Activated CD4-positive, CD25-positive, alpha-beta regulatory T cell (primary cell): ENCODE data around the gene IGFBP1.

Source experiments
- DNase-seq, 4 experiments: peaks; one replicate each; lab custom pipeline; 2025; lab: John Stamatoyannopoulos, UW

The IGFBP1 gene

DNA sequence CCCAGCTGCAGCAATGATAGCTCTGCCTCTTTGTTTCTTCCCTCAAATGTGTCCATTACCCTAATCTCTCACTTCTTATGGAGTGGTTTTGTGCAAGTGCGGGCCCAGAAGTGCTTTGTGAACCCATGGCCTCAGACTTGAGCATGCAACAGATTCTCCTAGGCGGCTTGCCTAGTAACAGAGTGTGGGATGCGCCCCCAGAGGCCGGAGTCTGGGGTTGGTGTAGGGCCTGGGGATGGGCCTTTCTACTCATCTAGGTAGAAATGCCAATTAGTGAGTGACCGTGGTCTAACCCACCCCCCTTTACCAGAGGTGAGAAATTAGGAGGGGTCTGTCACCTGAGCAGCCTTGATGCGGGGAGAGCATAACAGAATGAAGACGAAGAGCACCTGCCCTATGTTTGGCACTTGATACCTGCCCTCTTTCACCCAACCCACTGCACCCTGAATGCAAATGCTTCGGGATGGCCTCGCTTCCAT, 7.0 kb upstream of the IGFBP1 start:
- DNase-seq, result no peak

GRCh38 chr7:45881759-45882464, 6.4 kb upstream of the IGFBP1 start:
- no peak for DNase-seq

DNA sequence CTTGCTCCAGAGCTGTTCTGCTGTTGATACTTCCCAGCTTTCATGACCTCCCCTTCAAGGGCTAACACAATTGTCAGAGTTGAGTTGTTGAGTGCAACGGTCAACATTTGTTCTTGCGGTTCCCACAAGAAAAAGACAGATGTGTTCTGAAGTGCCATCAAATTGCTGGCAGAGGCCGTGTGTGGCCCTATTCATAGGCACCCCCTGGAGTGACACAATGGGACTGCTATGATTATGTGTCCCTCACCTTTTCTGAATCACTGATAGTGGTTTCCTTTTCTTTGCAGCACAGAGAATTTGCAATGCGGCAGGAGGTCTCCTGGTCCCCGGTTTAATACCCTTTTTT, 5.8 kb upstream of the IGFBP1 start:
- no peak for DNase-seq

DNA sequence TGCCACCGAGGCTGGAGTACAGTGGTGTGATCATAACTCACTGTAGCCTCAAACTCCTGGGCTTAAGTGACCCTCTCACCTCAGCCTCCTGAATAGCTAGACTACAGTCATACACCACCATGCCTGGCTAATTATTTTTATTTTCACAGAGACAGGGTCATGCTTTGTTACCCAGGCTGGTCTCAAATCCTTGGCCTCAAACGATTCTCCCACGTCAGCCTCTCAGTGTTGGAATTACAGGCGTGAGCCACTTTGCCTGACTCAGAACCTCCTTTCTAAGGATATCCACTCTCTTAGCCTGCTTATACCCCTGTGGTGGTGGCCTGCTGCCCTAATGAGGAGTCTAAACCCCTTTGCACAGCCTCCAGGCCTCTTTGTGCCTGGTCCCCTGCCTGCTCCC, 4.2 kb upstream of the IGFBP1 start:
- DNase-seq, result no peak

DNA sequence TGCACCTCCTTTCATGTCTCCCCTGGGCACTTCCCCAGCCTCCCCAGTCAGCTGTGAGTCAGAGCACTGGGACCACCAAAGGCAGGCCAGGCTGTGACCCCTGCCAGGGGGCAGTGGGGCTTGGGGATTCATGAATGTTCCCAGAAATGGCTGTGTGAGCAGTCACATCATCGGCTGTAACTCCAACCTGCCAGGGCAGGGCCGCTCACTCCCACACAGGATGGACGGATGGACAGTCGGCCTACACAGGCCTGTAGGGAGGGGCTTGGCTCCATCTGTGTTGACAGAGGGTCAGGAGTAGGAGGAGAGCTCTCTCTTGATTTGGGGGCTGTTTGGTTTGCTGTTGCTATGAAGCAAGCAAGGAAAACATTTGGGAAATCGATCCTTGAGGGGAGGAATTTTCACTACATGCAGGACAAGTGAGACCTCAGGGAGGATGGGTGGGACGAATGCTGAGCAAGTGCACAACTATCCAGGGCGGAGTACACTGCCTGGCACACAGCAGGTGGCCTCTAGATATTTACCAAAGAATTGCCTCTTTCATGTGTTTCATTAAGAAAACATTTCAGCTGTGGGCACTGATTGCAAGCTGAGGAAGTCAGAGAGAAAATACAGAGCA, 2.9 kb upstream of the IGFBP1 start:
- DNase-seq, result no peak

DNA sequence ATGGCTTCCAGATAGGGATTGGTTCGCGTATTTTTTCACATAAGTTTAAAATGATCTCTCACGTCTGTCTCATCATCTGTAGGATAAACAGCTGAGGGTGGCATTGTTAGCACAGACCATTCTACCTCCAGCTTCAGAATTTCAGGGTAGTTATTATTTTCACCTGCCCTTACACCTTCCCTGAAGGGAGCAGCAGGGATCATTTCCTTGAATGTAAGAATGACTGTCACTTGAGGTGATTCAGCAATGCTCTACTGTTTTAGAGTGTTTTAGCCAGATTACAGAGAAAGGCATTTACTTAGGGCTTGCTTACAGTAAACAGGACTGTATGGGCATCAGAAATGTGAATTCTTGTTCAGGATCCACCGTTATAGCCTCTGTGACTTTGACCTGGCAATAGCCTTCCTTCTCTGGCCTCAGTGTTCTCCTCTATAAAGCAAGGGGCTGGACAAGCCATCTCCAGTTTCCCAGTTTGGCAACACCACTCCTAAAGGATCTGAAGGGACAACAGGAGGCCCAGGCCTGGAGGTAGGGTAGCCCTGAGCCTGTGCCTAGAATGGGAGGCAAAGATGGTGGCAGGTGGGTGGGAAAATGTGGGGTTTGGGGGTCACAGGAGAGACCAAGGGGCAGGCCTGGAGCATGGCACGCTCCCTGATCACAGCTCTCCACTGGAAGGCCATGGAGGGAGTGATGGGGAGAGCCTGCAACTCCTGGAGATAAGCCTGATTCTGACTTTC, 1.2 kb upstream of the IGFBP1 start:
- DNase-seq, result no peak

DNA sequence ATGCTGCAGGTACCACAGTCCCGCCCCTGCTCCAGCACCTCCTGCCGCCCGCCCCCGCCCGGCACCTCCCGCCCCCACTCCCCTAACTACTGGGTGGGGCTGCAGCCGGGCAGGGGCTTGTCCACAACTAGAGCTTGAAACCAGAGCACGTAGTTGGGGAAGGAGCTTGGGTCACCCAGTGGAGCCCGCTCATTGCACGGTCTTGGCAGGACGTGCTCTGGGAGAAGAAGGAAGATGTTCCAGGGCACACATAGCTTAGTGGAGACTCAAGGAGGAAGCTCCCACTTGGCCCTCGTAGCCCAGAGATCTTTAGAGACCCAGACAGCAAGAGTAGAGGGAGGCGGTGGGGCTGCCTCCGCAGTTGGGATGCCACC, 692 bp downstream of the IGFBP1 start:
- no peak for DNase-seq

- no peak for DNase-seq
Measured at GRCh38 chr7:45889367-45890067, 1.2 kb downstream of the IGFBP1 start.

DNA sequence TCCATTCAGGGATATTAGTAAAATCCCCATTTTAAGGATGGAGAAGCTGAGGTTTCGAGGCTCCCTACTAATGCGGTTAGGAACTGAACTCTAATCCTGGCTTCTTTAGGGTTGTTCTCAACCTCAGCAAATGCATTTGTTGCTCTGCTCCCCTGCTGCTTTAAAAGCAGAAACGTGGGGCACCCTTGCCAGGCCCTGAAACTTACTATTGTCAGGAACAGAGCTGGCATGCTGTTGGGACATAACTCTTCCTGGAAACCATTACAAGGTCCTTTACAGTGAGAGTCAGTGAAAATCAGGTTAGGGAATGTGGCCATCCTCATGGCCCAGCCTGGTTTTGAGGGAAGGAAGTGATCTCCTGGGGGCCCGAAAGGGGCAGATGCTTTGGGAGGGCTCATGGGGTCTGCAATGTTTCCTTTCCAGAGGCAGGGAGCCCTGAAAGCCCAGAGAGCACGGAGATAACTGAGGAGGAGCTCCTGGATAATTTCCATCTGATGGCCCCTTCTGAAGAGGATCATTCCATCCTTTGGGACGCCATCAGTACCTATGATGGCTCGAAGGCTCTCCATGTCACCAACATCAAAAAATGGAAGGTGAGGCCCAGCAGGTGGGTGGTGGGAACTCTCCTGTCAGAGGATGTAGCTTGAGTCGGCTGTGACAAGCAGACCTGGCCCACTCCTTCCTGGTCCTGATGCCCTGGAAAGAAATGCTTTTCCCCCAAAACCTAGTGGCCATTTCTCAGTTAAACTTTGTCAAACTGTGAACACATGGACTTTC, 2.0 kb downstream of the IGFBP1 start:
- DNase-seq, result no peak

GRCh38 chr7:45890902-45891461, 2.7 kb downstream of the IGFBP1 start:
- DNase-seq, result no peak

DNA sequence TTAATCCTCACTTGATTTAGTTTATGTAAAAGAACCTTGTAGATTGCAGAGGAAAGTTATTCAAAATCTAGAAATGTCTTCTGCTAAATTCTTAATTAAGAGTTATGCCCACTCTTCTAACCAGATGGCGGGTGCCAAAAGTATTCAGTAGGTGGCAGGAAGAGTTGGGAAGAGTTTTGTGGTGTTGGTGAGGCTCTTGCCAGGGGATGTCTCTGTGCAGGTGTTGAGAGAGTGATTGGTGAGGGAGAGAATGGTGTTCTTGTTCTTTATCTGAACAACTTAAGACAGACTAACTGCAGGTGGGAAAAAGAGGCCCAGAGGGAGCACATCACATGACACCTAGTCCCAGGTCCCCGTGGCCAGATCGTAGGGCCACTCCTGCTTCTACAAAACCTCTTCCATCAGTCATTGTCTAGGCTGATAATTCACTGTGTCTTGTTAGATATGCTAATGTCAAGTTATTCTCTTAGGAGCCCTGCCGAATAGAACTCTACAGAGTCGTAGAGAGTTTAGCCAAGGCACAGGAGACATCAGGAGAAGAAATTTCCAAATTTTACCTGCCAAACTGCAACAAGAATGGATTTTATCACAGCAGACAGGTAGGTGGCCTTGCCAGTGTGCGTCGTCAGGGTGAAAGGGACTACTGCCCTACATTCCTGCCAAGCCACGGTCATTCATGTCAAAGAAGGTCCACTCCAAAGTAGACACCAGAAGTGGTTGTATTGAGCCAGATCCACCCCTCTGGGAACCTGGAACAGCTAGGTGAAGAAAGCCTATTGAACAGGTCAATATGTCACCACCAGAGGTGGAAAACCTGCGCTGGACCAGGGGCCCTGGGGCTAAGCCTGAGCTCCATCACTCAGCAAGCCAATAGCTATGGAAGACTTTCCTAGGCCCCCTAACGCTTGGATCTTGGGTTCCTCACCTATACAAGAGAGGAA, 3.4 kb downstream of the IGFBP1 start:
- no peak for DNase-seq

DNA sequence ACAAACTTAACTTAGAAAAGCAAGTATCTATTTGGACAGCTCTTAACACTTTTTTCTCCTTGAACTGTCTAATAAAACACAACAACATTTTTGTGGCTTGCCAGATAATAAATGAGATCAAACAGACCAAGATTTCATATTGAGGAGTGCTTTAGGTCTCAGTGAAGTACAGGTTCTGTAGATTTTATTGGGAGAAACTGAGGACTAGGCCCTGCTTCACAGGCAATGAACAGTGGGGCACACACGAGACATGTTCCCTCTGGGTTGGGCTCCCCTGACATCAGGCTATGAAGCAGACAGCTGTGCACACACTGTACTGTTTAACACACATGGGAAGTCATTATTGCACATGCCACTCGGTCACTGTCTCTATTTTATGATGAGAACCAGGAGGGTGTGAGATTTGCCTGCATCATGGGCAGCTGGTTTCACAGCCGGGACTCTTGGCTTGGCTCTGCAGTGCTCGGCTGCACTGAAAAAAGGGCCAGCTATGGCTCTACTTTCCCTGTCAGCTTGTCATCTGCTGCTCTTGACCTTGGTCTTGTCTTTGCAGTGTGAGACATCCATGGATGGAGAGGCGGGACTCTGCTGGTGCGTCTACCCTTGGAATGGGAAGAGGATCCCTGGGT, 4.2 kb downstream of the IGFBP1 start:
- DNase-seq, result no peak

DNA sequence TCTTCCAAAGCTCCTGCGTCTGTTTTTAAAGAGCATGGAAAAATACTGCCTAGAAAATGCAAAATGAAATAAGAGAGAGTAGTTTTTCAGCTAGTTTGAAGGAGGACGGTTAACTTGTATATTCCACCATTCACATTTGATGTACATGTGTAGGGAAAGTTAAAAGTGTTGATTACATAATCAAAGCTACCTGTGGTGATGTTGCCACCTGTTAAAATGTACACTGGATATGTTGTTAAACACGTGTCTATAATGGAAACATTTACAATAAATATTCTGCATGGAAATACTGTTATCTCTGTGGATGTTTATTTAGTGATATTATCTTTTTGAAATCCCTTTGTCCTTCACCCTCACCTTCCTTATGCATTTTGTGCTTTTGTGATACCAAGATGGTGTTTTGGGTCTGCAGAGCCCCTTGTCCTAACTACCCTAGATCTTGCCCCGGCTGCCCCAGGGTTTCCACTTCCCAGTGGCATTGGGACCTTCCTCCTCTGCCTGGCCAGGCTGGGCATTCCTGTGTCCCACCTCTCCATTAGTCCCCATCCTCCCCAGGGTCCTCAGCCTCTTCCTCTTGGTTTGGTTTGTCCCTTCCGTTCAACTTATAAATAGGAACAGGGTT, 5.2 kb downstream of the IGFBP1 start:
- no peak for DNase-seq

- DNase-seq, result no peak
Measured at GRCh38 chr7:45893996-45894664, 5.8 kb downstream of the IGFBP1 start.

DNA sequence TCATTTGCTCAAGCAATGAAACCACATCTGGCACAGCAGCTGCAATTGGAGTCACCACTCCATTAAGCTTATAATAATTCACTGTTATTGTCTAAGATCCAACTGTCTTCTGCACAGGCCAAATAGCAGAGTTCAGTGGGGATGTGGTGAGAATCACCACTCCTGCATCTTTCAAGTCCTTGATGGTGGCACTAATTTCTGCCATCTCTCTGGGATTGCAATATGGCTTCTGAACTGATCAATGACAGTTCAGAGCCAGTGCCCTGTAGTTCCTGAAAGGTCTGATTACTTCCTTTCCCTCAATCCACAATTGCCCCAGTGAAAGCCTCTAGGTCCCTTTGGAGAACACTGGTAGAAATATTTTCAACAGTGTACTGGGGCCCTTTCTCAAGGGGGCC, 6.4 kb downstream of the IGFBP1 start:
- no peak for DNase-seq

GRCh38 chr7:45897042-45897690, 8.9 kb downstream of the IGFBP1 start:
- no peak for DNase-seq

DNA sequence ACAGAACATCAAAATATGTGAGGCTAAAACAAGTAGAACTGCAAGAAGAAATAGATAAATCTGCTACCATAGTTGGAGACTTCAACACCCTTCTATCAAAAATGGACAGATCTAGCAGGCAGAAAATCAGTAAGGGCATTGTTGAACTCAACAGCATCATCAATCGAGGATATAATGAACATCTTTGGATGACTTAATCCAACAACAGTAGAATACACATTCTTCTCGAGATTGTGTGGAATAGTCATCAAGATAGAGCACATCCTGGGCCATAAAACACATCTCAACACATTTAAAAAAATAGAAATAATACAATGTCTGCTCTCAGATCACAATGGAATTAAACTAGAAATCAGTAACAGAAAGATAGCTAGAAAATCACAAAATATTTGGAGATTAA, 9.9 kb downstream of the IGFBP1 start:
- no peak for DNase-seq

DNA sequence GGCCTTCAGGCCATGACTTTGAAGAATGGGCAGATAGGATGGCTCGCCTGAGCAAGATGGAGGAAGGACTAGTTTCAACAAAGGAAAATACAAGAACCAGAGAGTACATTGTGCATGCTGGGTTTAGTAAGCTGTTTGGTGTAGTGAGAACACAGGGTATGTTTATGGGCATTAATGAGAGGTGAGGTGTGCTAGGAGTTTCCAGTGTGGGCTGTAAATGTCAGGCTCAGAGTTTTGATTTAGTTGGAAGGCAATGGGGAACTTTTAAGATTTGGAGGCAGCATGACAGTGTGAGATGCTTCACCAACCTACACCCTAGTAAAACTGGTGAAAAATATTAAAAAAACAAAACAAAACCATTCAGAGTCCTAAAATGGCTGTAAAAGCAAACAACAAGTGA, 13.3 kb downstream of the IGFBP1 start:
- DNase-seq, result no peak
